SK-N-MC (cell line): Measurements from ENCODE around the gene ZMYND15.

Source experiments
- DNase-seq: peaks from one replicate; pipeline ENCODE4 v3.0.0-alpha.2; 2011; ENCODE audit warnings: low read depth, low spot score
- H3K27ac ChIP-seq: fragments of 200-600 bp; sonication (generic); 2 replicates; pipeline ENCODE4 v1.5.1; 2016; ENCODE audit warnings: mixed run types
- H3K36me3 ChIP-seq: fragments of 200-600 bp; sonication (generic); 2 replicates; pipeline ENCODE4 v1.6.1; 2017; ENCODE audit warnings: antibody characterized with exemption, low read length, mixed read lengths; ENCODE audit not compliant: insufficient read depth
- H3K4me3 ChIP-seq: fragments of 200-600 bp; sonication (generic); 2 replicates; pipeline ENCODE4 v1.5.1; 2016
- H3K9ac ChIP-seq: fragments of 200-600 bp; sonication (generic); 2 replicates; pipeline ENCODE4 v1.8.0; 2017; ENCODE audit warnings: mixed run types, mixed read lengths; ENCODE audit not compliant: insufficient read length
- H3K9me3 ChIP-seq: fragments of 200-600 bp; sonication (generic); 2 replicates; pipeline ENCODE4 v1.6.1; 2017; ENCODE audit warnings: low read depth, mild to moderate bottlenecking, antibody characterized with exemption, low read length, moderate library complexity, mixed read lengths
- EZH2 ChIP-seq: fragments of 200-600 bp; sonication (generic); IDR thresholded peaks from one replicate; pipeline ENCODE4 v1.6.1; 2017; ENCODE audit warnings: antibody characterized with exemption
- FOXP2 ChIP-seq: optimal IDR thresholded peaks from 2 replicates; pipeline ENCODE3; 2011; ENCODE audit warnings: mild to moderate bottlenecking, moderate library complexity; ENCODE audit not compliant: insufficient read depth; ENCODE audit errors: extremely low read length, control extremely low read depth
- POLR2AphosphoS5 ChIP-seq: IDR thresholded peaks from 2 replicates; pipeline ENCODE4 v1.6.1; 2012; ENCODE audit warnings: mild to moderate bottlenecking, low read depth, low read length, borderline replicate concordance

The ZMYND15 gene

DNA sequence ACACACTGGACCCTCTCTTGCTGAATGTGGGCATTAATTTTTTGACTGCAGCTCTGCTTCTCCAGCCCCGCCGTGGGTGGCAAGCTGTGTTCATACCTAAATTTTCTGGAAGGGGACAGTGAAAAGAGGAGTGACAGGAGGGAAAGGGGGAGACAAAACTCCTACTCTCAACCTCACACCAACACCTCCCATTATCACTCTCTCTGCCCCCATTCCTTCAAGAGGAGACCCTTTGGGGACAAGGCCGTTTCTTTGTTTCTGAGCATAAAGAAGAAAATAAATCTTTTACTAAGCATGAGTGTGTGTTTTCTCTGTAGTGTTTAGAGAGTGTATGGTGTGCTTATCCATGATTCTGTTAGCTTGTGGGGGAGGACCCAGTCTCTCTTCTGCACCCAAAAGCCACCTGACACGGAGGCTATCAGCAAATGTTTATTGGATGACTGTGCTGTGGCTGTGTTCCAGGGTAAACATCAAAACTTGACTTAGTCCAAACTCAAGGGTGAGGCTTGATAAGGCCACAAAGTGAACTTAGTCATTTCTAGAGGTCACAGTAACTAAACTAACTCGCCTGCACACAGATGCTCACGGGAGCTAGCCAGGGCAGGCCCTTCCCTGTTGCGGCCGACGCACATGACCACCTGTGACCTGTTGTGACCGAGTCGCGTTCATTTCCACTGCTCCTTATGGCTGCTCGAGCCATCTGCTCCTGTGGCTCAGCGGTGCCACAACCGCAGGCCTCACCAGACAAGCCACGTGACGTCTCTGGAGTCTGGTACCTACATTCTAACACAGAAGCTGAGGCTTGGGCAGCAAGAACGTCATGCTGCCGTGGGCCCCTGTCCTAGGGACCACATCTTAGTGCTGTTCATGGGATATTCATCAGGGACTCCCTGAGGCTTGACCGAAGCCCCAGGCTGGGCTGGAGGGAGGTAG lies 18.2 kb upstream of the ZMYND15 start:
- no peak for TF ChIP-seq EZH2
- TF ChIP-seq FOXP2: no peak
- no peak for TF ChIP-seq POLR2AphosphoS5
- Histone ChIP-seq H3K27ac (no peak overlapping the region), H3K9me3 (no peaks in the 10 kb centered on the region), H3K36me3 (no peaks in the 10 kb centered on the region; the same call in 1 of the 2 replicates), H3K4me3 (no peak overlapping the region), H3K9ac (no peak overlapping the region)
- no peak for DNase-seq

DNA sequence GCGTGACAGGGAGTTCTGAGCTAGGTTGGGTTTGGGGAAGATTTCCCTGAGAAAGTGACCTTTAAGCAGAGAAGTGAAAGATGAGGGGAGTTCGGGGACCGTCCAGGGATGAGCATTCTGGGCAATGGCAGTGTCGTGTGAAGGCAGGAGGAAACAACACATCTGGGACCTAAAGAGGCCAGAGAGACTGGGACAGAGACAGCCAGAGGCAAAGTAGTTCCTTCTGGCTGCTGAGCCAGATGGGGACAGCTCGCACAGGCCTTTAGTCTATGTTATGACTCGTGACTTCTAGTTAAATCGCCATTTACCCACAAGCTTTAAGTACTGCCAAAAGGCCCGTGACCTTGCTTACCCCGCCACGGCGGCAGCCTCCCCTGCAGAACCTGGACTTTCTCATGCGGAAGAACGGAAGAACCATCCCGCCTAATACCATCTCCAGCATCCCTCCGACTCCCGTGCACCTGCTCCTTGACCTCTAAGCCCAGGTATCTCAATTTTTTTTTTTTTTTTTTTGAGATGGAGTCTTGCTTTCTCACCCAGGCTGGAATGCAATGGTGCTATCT lies 16.9 kb upstream of the ZMYND15 start:
- Histone ChIP-seq H3K9ac (no peak overlapping the region), H3K27ac (no peak overlapping the region), H3K9me3 (no peaks in the 10 kb centered on the region), H3K36me3 (no peaks in the 10 kb centered on the region; the same call in 1 of the 2 replicates), H3K4me3 (no peak overlapping the region)
- DNase-seq: no peak
- no peak for TF ChIP-seq EZH2

DNA sequence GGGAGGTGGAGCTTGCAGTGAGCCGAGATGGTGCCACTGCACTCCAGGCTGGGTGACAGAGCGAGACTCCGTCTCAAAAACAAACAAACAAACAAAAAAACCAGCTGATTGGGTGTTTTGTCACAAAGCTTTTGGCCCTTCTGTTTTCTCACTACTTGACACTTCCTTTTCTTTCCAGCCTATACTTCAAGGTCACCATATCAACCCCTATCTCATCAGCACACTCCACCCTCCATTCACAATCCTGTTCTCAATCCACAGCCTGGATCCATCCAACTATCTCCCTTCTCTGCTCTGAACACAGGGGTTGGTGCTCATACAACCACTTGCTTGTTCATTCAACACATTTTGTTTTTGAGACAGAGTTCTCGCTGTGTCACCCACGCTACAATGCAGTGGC lies 15.0 kb upstream of the ZMYND15 start:
- Histone ChIP-seq H3K9ac (no peak overlapping the region), H3K27ac (no peak overlapping the region), H3K36me3 (no peaks in the 10 kb centered on the region), H3K9me3 (no peaks in the 10 kb centered on the region), H3K4me3 (no peak overlapping the region)
- TF ChIP-seq POLR2AphosphoS5 (no peak), FOXP2 (no peak)
- DNase-seq: no peak

DNA sequence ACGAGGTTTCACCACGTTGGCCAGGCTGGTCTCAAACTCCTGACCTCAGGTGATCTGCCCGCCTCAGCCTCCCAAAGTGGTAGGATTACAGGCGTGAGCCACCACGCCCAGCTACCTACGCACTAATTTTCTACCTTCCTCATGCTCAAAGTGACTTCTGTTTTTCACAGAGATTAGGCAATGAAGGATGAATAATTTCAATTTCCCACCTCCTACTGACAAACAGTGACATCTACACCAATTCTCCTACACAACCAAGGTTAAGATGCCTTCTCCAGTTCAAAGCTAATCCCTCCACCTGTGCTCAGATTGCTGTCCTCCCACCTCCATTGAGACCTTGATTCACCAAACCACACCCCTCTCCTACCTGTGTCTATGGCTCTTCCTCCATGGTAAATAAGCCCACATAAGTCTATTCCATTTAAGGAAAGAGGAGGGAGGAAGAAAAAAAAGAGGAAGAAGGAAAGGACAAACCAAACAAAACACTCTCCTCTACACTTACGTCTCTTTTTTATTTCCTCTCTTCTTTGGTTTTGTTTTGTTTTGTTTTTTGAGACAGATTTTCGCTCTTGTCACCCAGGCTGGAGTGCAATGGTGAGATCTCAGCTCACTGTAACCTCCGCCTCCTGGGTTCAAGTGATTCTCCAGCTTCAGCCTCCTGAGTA lies 13.9 kb upstream of the ZMYND15 start:
- TF ChIP-seq POLR2AphosphoS5 (no peak), FOXP2 (no peak), EZH2 (no peak)
- H3K27ac ChIP-seq: no peak overlapping the region
- H3K9me3 ChIP-seq: no peaks in the 10 kb centered on the region
- H3K4me3 ChIP-seq: no peak overlapping the region
- DNase-seq: no peak
- H3K9ac ChIP-seq: no peak overlapping the region
- no peaks in the 10 kb centered on the region for H3K36me3 ChIP-seq

DNA sequence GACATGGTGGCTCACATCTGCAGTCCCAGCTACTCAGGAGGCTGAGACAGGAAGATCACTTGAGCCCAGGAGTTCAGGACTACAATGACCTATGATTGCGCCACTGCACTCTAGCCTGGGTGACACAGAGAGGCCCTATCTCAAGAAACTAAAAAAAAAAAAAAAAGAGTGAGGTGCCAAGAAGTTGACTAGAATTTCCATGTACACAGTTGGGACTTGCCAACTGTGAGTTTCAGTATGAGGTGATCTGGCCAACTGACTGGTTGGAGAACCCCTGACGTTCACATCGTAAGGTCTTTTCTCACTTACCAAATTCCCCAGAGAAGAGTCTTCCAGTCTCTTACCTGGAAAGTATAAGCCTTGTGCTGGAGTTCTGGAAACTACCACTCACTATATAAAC lies 11.5 kb upstream of the ZMYND15 start:
- TF ChIP-seq FOXP2 (no peak), EZH2 (no peak), POLR2AphosphoS5 (no peak)
- Histone ChIP-seq H3K27ac (no peak overlapping the region), H3K9ac (no peak overlapping the region), H3K36me3 (no peaks in the 10 kb centered on the region), H3K9me3 (no peaks in the 10 kb centered on the region), H3K4me3 (no peak overlapping the region)
- DNase-seq: no peak

DNA sequence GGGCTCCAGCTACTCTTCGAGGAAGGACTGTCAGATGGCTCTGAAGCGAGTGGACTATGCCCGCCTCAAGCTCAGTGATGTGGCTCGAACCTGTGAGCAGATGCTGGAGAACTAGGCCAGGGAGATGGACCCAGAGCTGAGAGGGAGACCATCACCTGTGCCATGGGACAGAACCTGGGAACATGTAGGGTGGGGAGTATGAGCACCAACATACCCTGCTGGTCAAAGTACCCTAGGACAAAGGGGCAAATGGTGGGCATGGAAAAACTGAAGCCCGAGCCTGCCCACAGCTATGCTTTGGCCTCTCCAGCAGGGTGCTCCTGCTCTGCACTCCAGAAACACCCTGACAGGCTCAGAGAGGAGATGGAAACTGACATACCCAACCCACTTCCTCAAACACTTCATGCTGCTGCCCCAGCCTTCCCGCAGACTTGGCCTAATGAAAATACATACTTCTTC lies 6.5 kb upstream of the ZMYND15 start:
- no peak overlapping the region for H3K9ac ChIP-seq

DNA sequence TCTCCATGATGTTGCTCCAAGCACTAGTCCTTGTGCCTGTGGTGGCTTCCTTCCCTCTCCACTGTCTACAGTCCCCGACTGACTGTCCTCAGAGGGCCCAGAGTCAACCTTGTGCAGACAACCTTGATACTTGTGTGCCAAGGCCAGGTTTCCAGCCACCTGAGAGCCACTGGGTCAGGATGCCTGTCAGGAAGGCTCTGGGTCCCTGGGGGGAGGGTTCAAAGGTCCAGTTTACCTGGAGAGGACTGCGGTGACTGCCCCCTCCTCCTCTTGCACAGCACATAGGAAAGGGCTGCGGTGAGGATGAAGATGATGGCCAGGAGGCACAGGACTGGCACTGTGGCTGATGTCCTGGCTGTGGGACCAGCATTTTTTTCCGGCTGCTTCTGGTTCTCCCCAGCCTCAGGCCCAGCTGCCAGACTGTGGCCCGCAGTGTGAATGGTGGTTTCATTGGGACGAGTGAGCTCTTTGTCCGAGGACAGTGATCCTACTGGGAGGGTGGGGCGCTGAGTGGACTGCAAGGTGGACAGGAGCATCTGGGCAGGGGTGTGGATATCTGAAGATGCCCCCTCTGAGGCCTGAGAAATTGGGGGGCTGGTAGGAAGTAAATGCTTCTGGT lies 4.7 kb upstream of the ZMYND15 start:
- Histone ChIP-seq H3K4me3 (no peak overlapping the region), H3K27ac (no peak overlapping the region), H3K36me3 (no peaks in the 10 kb centered on the region), H3K9me3 (no peaks in the 10 kb centered on the region), H3K9ac (no peak overlapping the region)
- TF ChIP-seq POLR2AphosphoS5: no peak
- TF ChIP-seq EZH2: no peak
- no peak for TF ChIP-seq FOXP2
- DNase-seq: no peak

More for the DNA sequence above, 6.5 kb upstream of the ZMYND15 start:
- Histone ChIP-seq H3K27ac (no peak overlapping the region), H3K4me3 (no peak overlapping the region), H3K36me3 (no peaks in the 10 kb centered on the region), H3K9me3 (no peaks in the 10 kb centered on the region)
- DNase-seq: no peak
- no peak for TF ChIP-seq POLR2AphosphoS5
- no peak for TF ChIP-seq FOXP2
- no peak for TF ChIP-seq EZH2

DNA sequence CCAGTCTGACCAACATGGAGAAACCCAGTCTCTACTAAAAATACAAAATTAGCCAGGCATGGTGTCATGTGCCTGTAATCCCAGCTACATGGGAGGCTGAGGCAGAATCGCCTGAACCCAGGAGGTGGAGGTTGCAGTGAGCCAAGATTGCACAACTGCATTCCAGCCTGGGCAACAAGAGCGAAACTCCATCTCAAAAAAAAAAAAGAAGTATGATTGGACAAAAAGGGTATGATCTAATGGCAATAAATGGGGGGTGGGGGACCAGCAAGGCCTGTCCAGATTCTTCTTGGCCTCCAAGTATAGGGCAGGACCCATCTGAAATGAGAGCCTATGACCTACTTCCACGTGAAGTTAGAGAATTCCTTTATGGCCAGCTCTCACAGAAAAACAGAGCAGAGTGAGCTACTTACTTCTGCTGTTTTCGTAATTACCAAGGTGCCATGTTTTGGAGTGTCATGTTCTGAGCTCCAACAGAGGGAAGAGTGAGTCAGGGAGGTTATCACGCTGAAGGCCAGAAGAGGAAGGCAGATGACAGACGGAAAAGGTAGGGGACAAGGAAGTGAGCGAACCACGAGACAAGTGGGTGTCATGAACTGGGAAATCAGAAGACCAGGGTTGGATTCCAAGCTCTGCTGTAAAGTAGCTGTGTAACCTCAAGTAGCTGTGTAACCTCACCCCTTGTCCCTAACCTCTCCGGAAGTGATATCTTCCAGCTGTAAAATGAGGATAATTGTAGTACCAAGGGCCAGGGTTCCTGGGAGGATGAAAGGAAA lies 3.6 kb upstream of the ZMYND15 start:
- Histone ChIP-seq H3K9ac (no peak overlapping the region), H3K9me3 (no peaks in the 10 kb centered on the region), H3K4me3 (no peak overlapping the region), H3K27ac (no peak overlapping the region), H3K36me3 (no peaks in the 10 kb centered on the region)
- DNase-seq: no peak
- no peak for TF ChIP-seq POLR2AphosphoS5
- TF ChIP-seq EZH2: no peak
- TF ChIP-seq FOXP2: no peak
